Uterus (tissue), 2 donors: ENCODE data around the gene UGT1A4.

Source experiments
- CTCF ChIP-seq, 4 experiments: fragments of 200-600 bp in 2 of 4; fragments of 450-650 bp in 2 of 4; sonication (generic) in 2 of 4; IDR thresholded peaks; one replicate each; pipeline ENCODE4 v1.5.1; 2016 to 2019; ENCODE audit warnings: antibody characterized with exemption in 4 of 4, mild to moderate bottlenecking in 2 of 4, moderate library complexity in 1 of 4
- POLR2A ChIP-seq, 2 donors: fragments of 450-650 bp; IDR thresholded peaks; one replicate each; pipeline ENCODE4 v1.6.1; 2016; ENCODE audit warnings: antibody characterized with exemption in 2 of 2, mild to moderate bottlenecking in 1 of 2, moderate library complexity in 1 of 2

DNA sequence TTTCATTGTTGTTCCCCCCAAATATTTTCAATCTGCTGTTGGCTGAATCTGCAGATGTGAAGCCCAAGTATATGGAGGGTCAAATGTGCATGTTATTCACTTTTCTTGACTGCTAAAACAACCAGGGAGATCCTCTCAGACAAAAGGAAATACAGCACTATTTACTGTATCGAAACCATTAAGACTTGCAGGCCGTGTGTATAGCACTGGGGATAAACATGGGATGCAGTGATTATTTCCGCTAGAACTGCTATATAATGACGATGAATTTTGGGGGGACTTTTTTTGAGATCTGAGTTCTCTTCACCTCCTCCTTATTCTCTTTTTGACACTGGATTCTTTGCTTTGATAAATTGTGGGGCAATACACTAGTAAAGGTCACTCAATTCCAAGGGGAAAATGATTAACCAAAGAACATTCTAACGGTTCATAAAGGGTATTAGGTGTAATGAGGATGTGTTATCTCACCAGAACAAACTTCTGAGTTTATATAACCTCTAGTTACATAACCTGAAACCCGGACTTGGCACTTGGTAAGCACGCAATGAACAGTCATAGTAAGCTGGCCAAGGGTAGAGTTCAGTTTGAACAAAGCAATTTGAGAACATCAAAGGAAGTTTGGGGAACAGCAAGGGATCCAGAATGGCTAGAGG lies 38.0 kb downstream of the UGT1A4 start:
- TF ChIP-seq POLR2A (IDR thresholded peaks at IDR 0.05) (no peak), CTCF (IDR thresholded peaks at IDR 0.05) (no peak)
